GM18951 (cell line): ENCODE results near the gene RBPJL.

Experiments used
- POLR2A ChIP-seq: IDR thresholded peaks from 4 replicates; pipeline ENCODE4 v1.6.1; 2011; ENCODE audit warnings: mild to moderate bottlenecking; ENCODE audit not compliant: insufficient read length, insufficient read depth; ENCODE audit errors: extremely low read depth
- in situ Hi-C: fragments of 300-500 bp; cut with MboI; formaldehyde crosslinking; loops from one replicate; pipeline ENCODE4 v1.12.0; 2022; ENCODE audit warnings: low sequenced_read_pairs, mixed read lengths, inconsistent platforms; ENCODE audit not compliant: unreplicated experiment

The RBPJL gene

DNA sequence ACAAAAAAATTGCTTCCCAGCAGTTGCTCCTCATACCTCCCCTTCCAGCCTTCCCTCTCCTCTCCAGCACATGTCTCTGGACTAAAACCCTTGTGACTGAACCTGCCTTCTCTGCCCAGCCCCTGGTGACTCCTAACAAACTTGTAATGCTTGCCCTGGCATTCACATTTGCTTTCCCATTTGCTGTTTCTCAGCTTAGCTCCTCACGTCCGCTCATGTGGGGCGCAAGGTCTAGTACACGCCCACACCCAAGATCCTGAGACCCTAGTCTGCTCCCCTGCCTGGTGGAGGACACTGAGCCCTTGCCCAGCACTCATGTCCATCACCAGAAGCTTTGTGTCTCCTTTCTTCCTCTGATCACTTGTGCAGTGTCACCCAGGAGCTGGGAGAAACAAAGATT is 18.3 kb upstream of the RBPJL start:
- in situ Hi-C loops: no loop called here
- TF ChIP-seq POLR2A: no peak

DNA sequence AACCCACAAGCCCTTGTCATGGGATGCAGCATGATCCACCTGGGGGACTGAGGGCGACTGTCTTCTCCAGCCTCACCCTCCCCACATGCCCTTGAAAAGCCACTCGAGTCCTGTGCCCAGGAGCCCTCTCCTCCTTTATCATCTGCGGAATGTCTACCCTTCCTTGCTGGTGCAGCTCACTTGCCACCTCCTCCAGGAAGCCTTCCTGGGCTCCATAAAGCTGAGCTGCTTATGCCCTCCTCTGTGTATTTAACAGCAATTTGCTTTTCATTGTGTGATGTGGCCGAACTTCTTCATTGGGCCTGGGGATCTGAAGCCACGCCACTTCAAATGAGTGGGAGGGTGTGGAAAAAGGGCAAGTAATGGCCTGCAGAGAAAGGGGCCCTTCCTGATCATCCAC is 17.8 kb upstream of the RBPJL start:
- in situ Hi-C loops: no loop called here
- no peak for TF ChIP-seq POLR2A

DNA sequence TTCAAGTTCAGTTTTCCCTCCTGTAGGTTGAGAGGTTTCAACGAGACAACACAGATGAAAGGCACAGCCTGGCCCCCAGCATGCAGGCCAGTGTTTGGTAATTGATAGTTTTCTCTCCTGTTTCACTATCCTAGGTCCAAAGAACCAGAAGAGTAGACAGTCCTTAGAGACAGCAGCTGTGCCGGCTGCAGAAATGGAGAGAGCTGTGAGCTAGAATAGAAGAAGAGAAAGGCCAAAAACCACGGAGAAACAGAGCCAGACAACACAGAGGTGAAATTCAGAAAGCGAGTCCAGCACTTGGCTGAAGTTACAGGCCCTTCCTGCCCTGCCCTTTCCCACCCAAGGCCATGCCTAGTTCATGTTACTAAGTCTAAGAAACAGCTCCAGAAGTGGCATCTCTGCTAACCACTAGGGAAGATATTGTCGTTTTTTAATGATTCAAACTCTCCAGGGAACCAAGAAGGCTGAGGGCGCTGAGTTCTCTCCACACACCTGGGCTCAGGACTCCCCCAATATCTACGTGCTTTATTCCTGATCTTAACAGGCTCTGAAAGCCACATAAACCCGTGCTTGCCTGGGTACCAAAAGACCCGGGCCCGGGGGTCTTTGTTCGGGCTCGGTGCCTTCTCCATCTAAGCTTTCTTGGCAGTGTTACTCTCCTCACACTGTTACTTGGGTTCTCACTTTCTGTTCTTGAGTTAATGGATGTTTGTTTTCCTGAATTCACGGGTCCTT is 16.5 kb upstream of the RBPJL start:
- in situ Hi-C loops: no loop called here

DNA sequence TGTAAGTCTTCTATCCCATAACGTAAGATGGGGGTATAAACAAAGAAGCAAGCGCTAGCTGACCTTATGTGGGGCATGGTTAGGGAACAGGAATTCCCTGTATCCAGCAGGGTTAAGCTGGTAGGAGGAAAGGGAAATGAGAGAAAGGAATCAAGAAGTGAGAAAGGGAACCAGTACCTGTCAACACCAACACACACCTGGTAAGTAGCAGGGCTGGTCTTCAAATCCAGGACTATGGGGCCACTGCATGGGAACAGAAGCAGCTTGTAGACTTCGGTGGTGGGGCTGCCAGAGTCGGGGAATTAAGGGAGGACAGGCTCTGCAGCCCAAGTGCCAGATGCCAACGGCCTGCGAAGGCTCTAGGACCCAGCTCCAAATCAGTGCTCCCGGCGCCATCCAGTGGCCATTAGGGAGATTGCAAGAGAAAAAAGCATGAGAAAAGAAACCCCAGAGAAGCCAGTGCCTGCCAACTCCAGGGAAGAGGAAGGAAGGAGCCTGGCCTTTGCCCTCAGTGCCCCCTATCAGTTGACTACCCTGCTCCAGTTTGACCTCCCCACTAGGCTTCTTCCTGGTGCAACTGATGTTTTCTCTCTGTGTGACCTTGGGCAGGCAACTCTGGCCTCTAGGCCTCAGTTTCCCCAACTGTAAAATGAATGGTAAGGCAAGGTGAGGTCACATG is 15.8 kb upstream of the RBPJL start:
- in situ Hi-C loops: no loop called here
- TF ChIP-seq POLR2A: no peak

More for the DNA sequence above, 16.5 kb upstream of the RBPJL start:
- no peak for TF ChIP-seq POLR2A

DNA sequence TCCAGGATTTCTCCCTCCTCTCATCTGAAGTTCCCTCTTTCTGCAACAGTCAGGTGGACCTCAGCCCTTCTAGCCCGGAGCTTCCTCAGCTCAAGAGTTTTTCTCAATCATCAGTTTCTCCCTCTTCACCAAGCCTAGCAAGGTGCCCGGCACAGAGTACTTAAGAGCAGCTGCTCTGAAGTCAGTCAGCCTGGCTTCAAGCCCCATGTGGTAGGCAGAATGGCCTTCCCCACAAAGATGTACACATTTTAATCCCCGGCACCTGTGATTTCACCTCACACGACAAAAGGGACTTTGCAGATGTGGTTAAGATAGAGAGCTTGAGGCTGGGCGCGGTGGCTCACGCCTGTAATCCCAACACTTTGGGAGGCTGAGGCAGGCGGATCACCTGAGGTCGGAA is 15.1 kb upstream of the RBPJL start:
- in situ Hi-C loops: no loop called here

DNA sequence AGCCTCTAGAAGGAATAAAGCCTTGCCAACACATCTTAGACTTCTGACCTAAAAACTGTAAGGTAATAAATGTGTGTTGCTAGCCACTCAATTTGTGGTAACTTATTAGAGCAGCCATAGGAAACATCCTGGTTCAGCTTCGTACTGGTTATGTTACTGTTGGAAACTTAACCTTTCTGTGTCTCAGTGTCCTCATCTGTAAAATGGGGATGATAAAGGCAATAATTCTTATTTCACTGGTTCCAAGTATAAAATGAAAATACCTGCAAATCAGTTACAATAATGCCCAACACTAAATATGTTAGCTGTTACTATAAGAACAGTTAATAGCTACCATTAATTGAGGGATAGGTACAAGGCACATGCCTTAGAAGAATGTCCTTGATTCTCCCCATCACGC is 14.3 kb upstream of the RBPJL start:
- in situ Hi-C loops: no loop called here
- TF ChIP-seq POLR2A: no peak

More for the DNA sequence above, 15.1 kb upstream of the RBPJL start:
- no peak for TF ChIP-seq POLR2A

DNA sequence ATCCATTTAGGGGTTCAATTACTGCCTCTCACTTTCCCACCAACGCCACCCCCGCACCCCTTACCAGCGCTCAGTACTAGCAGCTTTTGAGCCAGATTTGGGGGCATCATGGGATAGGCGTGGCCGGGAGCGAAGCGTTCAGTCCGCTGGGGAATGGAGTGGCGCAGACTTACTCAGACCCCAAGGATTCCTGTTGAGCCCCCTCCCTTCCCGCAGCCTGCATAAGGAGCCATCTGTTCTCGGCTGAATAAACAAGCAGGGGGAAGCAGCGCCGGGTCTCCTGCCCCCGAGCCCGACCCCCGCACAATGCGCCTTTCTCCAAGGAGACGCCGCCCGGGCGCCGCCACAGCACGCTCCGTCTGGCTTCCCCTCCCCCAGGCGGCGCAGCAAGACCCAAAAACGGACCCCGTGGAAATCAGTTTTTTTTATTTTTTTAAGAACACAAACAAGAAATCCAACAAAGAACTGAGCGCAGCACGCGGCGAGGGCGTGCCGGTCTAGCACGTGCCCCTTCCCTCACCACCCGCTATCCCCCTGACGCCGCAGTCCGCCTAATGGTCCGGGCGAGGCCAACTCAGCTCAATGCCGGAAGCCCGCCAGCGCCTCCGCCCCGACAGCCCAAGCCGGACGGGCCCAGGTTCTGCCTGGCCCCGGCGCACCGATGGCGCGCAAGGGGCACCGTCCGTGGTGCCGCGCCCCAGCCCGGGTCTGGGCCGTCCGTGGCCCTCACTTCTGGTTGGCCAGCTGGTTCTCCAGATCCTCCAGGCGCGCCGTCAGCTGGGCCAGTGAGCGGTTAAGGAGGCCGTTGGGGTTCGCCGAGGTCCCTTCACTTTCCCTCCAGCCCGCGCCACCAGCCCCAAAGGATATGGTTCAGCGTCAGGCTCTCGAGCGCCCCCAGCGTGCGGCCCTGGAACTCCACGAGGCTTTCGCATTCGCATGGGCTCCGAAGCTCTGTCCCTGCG is 13.3 kb upstream of the RBPJL start:
- in situ Hi-C loops: no loop called here
- no peak for TF ChIP-seq POLR2A

DNA sequence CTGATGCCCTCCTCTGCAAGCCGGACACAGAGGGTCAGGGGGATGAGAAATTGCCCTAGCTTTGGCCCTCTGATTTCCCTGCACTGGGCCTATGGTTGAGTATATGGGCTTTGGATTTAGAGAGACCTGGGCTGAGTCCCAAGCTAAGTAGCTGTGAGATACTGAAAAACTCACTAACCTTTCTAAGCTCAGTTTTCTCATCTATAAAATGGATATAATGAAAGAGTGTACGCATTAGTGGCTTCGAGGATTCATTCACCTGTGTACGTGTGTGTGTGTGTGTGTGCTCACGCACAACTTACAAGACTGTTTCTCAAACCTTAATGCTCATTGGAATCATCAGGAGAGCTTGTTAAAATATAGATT is 12.7 kb upstream of the RBPJL start:
- in situ Hi-C loops: no loop called here
- no peak for TF ChIP-seq POLR2A

DNA sequence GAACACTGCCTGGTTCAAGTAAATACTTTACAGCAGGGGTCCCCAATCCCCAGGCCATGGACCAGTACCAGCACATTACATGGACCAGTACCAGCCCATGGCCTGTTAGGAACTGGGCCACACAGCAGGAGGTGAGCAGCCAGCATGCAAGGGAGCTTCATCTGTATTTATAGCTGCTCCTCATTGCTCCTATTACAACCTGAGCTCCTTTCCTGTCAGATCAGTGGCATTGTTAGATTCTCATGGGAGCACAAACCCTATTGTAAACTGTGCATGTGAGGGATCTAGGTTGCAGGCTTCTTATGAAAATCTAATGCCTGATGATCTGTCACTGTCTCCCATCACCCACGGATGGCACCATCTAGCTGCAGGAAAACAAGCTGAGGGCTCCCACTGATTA is 12.0 kb upstream of the RBPJL start:
- in situ Hi-C loops: no loop called here
- no peak for TF ChIP-seq POLR2A

DNA sequence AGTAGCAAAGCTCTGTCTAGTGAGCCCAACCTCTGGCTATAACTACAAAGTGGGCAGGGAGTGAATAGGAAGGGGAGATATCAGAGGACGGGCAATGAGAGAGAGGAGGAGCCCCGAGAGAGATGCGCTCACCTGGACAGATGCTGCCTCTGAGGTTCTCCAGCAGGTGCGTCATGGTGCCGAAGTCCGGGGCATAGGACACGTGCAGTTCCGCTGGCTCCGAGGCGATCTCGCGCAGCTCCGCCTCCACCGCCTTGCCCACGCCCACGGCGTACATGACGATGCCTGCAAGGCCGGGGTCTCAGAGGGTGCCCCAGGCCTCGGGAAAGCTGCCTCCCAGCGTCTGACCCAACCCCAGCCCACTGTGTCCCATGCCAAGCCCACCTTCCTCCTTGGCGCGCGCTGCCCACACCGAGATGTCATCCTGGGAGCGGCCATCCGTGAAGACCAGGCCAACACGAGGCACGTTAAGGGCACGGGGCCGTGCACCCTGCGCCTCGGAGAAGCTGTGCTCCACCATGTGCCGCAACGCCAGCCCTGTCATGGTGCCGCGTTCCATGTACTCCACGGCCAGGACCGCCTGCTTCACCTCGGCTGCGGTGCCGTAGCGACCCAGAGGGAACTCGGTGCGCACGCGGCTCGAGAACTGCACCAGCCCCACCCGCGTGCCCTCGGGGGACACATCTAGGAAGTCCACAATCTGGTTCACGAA is 8.7 kb upstream of the RBPJL start:
- in situ Hi-C loops: no loop called here
- no peak for TF ChIP-seq POLR2A

DNA sequence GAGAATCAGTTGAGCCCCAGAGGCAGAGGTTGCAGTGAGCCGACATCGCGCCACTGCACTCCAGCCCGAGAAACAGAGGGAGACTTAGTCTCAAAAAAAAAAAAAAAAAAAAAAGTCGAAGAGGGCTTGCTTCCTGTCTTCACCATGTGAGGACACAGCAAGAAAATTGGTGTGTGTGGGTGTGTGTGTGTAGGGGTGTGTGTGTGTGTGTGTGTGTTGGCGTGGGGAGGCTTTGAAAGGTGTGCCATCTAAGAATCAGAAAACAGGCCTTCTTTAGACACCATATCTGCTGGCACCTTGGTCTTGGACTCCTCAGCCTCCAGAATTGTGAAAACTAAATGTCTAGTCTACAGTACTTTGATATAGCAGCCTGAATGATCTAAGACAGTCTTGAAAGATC is 6.9 kb upstream of the RBPJL start:
- in situ Hi-C loops: no loop called here
- no peak for TF ChIP-seq POLR2A

DNA sequence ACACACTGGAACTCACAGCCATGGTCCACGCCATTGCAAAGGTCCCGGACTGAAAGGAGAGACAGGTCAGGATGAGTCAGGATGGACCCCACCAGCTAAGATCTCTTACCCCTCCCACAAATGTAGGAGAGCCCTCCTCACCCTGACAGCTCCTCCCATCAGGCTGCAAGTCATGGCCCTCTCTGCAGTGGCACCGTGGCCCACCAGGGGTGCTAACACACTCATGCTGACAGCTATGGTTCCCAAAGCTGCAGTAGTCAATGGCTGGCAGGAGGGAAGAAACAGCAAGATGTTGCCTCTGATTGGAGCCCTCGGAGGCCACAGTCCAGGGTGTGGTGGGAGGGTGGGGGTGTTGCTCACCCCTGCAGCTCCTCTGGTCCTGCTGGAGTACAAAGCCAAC is 5.7 kb upstream of the RBPJL start:
- in situ Hi-C loops: no loop called here
- TF ChIP-seq POLR2A: no peak

DNA sequence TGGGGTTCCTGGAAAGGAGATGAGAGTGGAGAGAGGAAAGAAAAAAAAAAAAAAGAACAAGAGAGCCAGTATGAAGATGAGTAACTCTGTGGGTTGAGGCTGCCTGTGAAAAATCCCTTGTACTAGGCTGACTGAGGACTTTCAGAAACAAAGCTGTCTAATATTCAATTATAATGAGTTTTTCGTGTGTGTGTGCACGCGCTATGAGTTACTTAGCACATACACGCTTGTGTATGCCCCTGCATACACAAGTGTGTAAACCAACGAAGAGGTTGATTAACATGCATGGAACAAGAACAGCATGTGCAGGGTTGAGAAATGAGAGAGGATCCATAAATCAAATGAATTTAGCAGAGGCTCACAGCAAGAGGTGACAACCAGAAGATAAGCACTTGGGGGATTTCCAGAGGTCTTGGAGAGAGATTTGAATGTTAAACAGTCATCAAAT is 4.8 kb upstream of the RBPJL start:
- no peak for TF ChIP-seq POLR2A
- in situ Hi-C loops: no loop called here
